Measurements from ENCODE around the gene BFSP2. TPM values are rescaled to one million over a fixed set of nuclear protein-coding genes. Genes with fewer than 3 reads are reported as not detected.

BFSP2 gene
- total and polyA plus RNA-seq, 4 donors: 0.14 to 0.35 TPM; not detected in 2

DNA sequence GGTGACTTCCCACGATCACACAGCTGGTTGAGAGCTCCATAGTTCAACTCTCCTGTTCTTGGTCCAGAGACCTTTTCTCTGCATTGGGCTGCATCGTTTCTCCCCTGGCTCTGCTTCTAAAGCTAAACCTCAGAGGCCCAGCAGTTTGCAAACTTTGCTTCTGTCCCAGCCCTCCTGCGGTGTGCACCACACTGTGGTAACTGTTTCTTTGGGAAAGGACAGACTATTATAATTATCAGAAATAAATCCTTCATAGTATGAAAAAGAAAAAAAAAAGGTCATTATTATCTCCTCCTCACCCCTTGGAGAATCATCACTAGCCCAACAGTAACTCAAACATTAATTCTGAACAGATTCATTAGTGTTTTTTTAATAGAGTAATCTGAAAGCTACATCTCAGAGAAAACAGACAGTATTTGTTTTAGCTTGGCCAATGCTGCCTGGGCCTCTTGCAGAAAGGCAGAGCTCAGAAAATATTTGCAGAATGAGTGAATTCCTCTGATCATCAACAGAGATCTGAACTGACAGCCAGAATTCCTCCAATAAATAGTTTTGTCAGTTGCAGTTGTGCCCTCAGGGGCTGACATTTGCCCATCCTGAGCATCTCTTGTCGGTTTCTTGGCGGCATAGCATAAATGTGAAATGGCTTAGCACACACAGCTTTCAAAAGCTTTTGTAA, 52.9 kb downstream of the BFSP2 start:
- Histone ChIP-seq H3K9me3 (ENCODE audit: control insufficient read depth in 4 of 4, insufficient read depth in 3 of 4, low read length in 3 of 4) (no peaks in the 10 kb centered on the region), H3K4me1 (ENCODE audit: control insufficient read depth in 5 of 5, insufficient read depth in 5 of 5, low read length in 5 of 5) (peaks cover 0 to 6% (median 1%) of the 10 kb centered on the region in 5 donors), H3K4me3 (no peak overlapping the region), H3K27ac (ENCODE audit: low read depth in 1 of 2, low read length in 1 of 2) (no peak overlapping the region), H3K27me3 (ENCODE audit: control insufficient read depth in 3 of 3, insufficient read depth in 3 of 3, low read length in 2 of 3) (no peaks in the 10 kb centered on the region), H3K36me3 (ENCODE audit: control insufficient read depth in 4 of 4, insufficient read depth in 4 of 4, low read length in 4 of 4) (no peaks in the 10 kb centered on the region), H3K9ac (ENCODE audit: insufficient read depth in 1 of 2, low read length in 2 of 2) (no peak overlapping the region)
- DNase-seq (no peak), ATAC-seq (ENCODE audit: insufficient read depth, low FRiP score) (no peak)
- TF ChIP-seq, protein P1, sequence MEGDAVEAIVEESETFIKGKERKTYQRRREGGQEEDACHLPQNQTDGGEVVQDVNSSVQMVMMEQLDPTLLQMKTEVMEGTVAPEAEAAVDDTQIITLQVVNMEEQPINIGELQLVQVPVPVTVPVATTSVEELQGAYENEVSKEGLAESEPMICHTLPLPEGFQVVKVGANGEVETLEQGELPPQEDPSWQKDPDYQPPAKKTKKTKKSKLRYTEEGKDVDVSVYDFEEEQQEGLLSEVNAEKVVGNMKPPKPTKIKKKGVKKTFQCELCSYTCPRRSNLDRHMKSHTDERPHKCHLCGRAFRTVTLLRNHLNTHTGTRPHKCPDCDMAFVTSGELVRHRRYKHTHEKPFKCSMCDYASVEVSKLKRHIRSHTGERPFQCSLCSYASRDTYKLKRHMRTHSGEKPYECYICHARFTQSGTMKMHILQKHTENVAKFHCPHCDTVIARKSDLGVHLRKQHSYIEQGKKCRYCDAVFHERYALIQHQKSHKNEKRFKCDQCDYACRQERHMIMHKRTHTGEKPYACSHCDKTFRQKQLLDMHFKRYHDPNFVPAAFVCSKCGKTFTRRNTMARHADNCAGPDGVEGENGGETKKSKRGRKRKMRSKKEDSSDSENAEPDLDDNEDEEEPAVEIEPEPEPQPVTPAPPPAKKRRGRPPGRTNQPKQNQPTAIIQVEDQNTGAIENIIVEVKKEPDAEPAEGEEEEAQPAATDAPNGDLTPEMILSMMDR (IDR thresholded peaks at IDR 0.05; ENCODE audit: control extremely low read depth, extremely low read depth): no peak
- WGBS, 2 donors: 73 to 87% methylated on average over 5 of the region's 5 CpGs

DNA sequence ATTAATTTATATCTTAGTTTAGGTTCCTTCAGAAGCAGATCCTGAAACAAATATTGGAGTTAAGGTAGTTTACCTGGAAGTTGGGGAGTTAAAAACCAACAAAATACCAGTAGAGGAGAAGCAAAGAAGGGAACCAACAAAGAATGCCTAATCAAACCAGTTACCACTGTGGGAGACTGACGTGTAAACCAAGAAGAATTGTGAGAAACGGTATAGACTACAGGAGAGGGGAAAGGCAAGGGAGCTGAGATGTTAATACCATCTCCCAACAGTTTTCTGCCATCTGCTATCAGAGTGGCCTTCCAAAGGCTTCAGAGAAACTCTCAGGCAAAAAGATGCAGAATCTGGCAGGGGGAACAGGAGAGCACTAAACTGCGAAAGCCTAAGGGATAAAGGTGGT, 53.5 kb downstream of the BFSP2 start:
- TF ChIP-seq, protein P1 (IDR thresholded peaks at IDR 0.05; ENCODE audit: control extremely low read depth, extremely low read depth): no peak
- no peak for ATAC-seq (ENCODE audit: insufficient read depth, low FRiP score)
- no peak for DNase-seq
- Histone ChIP-seq H3K9me3 (ENCODE audit: control insufficient read depth in 4 of 4, insufficient read depth in 3 of 4, low read length in 3 of 4) (no peaks in the 10 kb centered on the region), H3K9ac (ENCODE audit: insufficient read depth in 1 of 2, low read length in 2 of 2) (no peak overlapping the region), H3K27ac (ENCODE audit: low read depth in 1 of 2, low read length in 1 of 2) (no peak overlapping the region), H3K4me3 (no peak overlapping the region), H3K4me1 (ENCODE audit: control insufficient read depth in 5 of 5, insufficient read depth in 5 of 5, low read length in 5 of 5) (peaks cover 0 to 4% (median 1%) of the 10 kb centered on the region in 5 donors), H3K27me3 (ENCODE audit: control insufficient read depth in 3 of 3, insufficient read depth in 3 of 3, low read length in 2 of 3) (no peaks in the 10 kb centered on the region), H3K36me3 (ENCODE audit: control insufficient read depth in 4 of 4, insufficient read depth in 4 of 4, low read length in 4 of 4) (no peaks in the 10 kb centered on the region)
- WGBS, 2 donors: 89 to 94% methylated on average over 3 of the region's 3 CpGs

- no peak overlapping the region for H3K9ac ChIP-seq (ENCODE audit: insufficient read depth in 1 of 2, low read length in 2 of 2)
- no peaks in the 10 kb centered on the region for H3K36me3 ChIP-seq (ENCODE audit: control insufficient read depth in 4 of 4, insufficient read depth in 4 of 4, low read length in 4 of 4)
- 82 to 96% methylated on average over 3 of the region's 3 CpGs for WGBS, 2 donors
- DNase-seq (no peak), ATAC-seq (ENCODE audit: insufficient read depth, low FRiP score) (no peak)
- H3K27ac ChIP-seq (ENCODE audit: low read depth in 1 of 2, low read length in 1 of 2): no peak overlapping the region
- H3K4me3 ChIP-seq: no peak overlapping the region
- H3K27me3 ChIP-seq (ENCODE audit: control insufficient read depth in 3 of 3, insufficient read depth in 3 of 3, low read length in 2 of 3): no peaks in the 10 kb centered on the region
- no peaks in the 10 kb centered on the region for H3K9me3 ChIP-seq (ENCODE audit: control insufficient read depth in 4 of 4, insufficient read depth in 3 of 4, low read length in 3 of 4)
- peaks cover 0 to 3% (median 0%) of the 10 kb centered on the region in 5 donors for H3K4me1 ChIP-seq (ENCODE audit: control insufficient read depth in 5 of 5, insufficient read depth in 5 of 5, low read length in 5 of 5)
- TF ChIP-seq, protein P1 (IDR thresholded peaks at IDR 0.05; ENCODE audit: control extremely low read depth, extremely low read depth): no peak
Measured at GRCh38 chr3:133455281-133455680, 55.4 kb downstream of the BFSP2 start.

- Histone ChIP-seq H3K36me3 (ENCODE audit: control insufficient read depth in 4 of 4, insufficient read depth in 4 of 4, low read length in 4 of 4) (no peaks in the 10 kb centered on the region), H3K9ac (ENCODE audit: insufficient read depth in 1 of 2, low read length in 2 of 2) (no peak overlapping the region), H3K4me3 (no peak overlapping the region), H3K9me3 (ENCODE audit: control insufficient read depth in 4 of 4, insufficient read depth in 3 of 4, low read length in 3 of 4) (no peaks in the 10 kb centered on the region), H3K4me1 (ENCODE audit: control insufficient read depth in 5 of 5, insufficient read depth in 5 of 5, low read length in 5 of 5) (peaks cover 0 to 3% (median 0%) of the 10 kb centered on the region in 5 donors), H3K27ac (ENCODE audit: low read depth in 1 of 2, low read length in 1 of 2) (no peak overlapping the region), H3K27me3 (ENCODE audit: control insufficient read depth in 3 of 3, insufficient read depth in 3 of 3, low read length in 2 of 3) (no peaks in the 10 kb centered on the region)
- DNase-seq: no peak
- WGBS, 2 donors: 84 to 87% methylated on average over 2 of the region's 2 CpGs
- TF ChIP-seq, protein P1 (IDR thresholded peaks at IDR 0.05; ENCODE audit: control extremely low read depth, extremely low read depth): no peak
- ATAC-seq (ENCODE audit: insufficient read depth, low FRiP score): no peak
Measured at GRCh38 chr3:133455960-133456359, 56.1 kb downstream of the BFSP2 start.

Measured in lung (tissue), 12 donors.